SK-MEL-5 (cell line): ENCODE measurements around the gene ATP8B4. TPM values are rescaled to one million over a fixed set of nuclear protein-coding genes. Genes with fewer than 3 reads are reported as not detected.
"Not testable (repeated sequence)": the region's sequence is repeated elsewhere in the genome, so short reads cannot be mapped to it uniquely, and the experiment has no call there.

Source experiments
- DNase-seq: peaks from one replicate; pipeline ENCODE4 v3.0.0-alpha.2; 2016; ENCODE audit warnings: low read depth, low spot score
- in situ Hi-C: cut with HindIII; loops from 2 replicates; pipeline ENCODE4 v1.10.0; 2016; ENCODE audit warnings: low sequenced_read_pairs, high pct_unique_total_duplicates, low pct_unique_long_range_greater_than_20kb
- polyA plus RNA-seq, 2 experiments: library from polyadenylated mRNA; depleted of rRNA; stranded (reverse); fragments of >200 nt; gene quantifications; 2 replicates each; pipeline ENCODE4 v1.2.3, GENCODE V29; 2015
- total RNA-seq: library from RNA; depleted of rRNA; stranded (reverse); fragments of >200 nt; shearing (Covaris generic); gene quantifications from 2 replicates; pipeline ENCODE4 v1.2.3, GENCODE V29; 2014; rRNA removed

ATP8B4 gene, protein sequence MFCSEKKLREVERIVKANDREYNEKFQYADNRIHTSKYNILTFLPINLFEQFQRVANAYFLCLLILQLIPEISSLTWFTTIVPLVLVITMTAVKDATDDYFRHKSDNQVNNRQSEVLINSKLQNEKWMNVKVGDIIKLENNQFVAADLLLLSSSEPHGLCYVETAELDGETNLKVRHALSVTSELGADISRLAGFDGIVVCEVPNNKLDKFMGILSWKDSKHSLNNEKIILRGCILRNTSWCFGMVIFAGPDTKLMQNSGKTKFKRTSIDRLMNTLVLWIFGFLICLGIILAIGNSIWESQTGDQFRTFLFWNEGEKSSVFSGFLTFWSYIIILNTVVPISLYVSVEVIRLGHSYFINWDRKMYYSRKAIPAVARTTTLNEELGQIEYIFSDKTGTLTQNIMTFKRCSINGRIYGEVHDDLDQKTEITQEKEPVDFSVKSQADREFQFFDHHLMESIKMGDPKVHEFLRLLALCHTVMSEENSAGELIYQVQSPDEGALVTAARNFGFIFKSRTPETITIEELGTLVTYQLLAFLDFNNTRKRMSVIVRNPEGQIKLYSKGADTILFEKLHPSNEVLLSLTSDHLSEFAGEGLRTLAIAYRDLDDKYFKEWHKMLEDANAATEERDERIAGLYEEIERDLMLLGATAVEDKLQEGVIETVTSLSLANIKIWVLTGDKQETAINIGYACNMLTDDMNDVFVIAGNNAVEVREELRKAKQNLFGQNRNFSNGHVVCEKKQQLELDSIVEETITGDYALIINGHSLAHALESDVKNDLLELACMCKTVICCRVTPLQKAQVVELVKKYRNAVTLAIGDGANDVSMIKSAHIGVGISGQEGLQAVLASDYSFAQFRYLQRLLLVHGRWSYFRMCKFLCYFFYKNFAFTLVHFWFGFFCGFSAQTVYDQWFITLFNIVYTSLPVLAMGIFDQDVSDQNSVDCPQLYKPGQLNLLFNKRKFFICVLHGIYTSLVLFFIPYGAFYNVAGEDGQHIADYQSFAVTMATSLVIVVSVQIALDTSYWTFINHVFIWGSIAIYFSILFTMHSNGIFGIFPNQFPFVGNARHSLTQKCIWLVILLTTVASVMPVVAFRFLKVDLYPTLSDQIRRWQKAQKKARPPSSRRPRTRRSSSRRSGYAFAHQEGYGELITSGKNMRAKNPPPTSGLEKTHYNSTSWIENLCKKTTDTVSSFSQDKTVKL
- 1.2 and 2.0 TPM in 2 replicates for total RNA-seq
- 0.12 and 0.27 TPM in 2 replicates for polyA plus RNA-seq (2015; cell fraction: cytosol; rRNA removed)
- 0.61 and 3.7 TPM in 2 replicates for polyA plus RNA-seq (2015; cell fraction: nucleus; rRNA removed)

DNA sequence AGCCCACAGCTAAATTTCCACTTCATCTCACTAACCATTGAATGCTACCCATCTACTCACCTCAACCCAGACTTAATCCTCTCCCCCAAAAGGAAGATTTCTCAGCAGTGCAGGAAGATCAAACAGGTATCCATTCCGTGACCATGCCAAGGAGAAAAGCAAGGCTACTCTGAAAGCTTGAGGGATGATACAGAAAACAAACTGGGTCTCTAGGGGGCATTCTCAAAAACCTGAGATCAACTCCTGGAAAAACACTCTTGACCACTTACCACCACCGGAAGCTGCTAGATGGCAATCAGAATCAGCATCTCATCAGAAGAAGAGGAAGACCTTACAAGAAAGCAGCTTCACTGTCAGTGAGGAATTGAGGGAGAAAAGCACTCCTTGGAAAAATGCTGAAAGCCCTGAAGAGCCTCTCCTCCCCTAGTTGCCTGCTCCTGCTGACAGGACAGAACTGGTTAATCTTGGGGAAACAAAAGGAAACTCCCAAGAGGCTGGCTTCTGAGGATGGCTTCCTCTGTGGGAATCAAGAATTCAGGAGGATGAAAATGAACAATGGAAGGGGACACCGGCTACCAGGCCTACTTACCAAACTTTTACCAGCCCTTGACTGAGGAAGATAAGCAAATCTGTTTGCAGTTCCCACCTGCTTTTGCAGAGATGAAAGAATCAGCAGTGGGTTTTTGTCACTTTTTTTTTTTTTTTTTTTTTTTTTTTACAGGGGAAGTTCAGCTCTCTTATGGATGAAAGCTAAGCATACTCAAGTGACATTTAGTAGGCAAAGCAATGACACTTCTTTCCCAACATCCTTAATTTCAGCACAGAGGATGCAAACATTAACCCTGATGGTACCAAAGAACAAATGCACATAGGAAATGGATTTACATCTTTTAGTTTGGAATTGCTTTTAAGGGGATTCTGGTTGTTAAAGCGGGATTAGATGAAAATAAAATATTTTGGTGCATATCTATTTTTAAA is at the start of gene ATP8B4:
Gene ATP8B4 (minus strand): TSS at position 171 of the 978 bp plus-strand sequence. CDS start 12,267 bp downstream, outside the sequence.
- in situ Hi-C loops: no loop called here
- DNase-seq: no peak

DNA sequence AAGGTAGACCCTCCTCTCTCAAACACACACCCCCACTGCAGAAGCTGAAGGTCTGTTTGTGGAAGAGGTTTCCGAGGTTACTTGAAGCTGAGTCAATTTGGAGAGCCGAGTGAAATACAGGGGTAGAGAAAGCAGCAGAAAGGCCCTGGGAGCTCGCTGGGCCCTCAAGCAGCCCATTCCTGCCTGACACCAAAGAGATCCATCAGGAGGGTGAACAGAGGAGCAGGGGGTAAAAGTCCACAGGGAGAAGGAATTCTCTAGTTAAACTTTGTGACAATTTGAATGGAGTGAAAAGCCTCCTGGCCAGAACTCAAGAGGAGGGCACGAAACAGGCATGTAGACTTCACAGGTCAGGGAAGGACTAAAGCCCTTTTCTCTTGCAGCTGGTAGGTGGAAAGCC is 49.3 kb upstream of the ATP8B4 start:
- in situ Hi-C loops: no loop called here
- DNase-seq: no peak

- DNase-seq: no peak
- in situ Hi-C loops: no loop called here
Observed at GRCh38 chr15:50167110-50167509, 48.1 kb upstream of the ATP8B4 start.

- no peak for DNase-seq
- in situ Hi-C loops: no loop called here
Observed at GRCh38 chr15:50166216-50166615, 47.2 kb upstream of the ATP8B4 start.

DNA sequence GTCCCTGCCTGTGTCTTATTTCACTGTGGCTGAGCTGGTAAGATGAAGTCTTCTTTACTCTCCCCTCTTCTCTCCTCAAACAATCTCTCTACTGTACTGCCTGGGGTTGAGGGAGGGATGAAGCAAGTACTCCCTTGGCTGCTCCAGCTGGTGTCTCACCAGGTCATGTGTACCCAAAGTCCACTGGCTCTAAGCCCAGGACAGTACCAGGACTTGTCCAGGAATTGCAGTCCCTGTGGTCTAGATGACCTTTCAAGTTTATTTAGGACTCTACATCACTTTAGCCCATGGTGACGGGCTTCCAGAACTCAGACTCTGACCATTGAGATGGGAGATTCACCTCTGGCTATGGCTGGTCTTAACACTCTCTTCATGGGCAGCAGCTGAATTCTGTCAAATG is 45.4 kb upstream of the ATP8B4 start:
- no peak for DNase-seq
- in situ Hi-C loops: no loop called here

DNA sequence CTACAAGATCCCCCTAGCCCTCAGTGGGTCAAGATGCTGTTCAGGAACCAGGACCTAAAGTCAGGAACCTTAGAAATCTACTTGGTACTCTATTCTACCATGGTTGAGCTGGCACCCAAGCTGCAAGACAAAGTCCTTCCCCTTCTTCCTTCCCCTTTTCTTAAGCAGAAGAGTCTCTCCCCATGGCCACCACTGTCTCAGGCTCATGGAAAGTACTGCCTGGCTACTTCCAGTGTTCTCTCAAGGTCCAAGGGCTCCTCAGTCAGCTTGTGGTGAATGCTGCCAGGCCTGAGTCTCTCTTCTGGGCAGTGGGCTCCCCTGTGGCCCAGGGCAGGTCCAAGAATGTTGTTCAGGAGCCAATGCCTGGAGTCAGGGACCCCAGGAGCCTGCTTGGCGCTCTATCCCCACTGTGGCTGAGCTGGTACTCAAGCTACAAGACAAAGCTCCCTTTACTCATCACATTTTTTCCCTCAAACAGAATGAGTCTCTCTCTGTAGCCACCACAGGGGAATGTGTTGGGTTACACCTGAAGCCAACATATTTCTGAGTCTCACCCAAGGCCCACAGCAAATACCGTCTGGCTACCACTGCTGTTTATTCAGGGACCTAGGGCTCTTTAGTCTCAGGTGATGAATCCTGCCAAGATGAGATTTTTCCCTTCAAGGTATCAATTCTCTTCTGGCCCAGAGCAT is 44.8 kb upstream of the ATP8B4 start:
- in situ Hi-C loops: no loop called here
- DNase-seq: no peak

- in situ Hi-C loops: no loop called here
- DNase-seq: no peak
Observed at GRCh38 chr15:50162969-50163718, 44.1 kb upstream of the ATP8B4 start.

- in situ Hi-C loops: not testable (repeated sequence)
Observed at GRCh38 chr15:50158236-50158635, 39.2 kb upstream of the ATP8B4 start.

DNA sequence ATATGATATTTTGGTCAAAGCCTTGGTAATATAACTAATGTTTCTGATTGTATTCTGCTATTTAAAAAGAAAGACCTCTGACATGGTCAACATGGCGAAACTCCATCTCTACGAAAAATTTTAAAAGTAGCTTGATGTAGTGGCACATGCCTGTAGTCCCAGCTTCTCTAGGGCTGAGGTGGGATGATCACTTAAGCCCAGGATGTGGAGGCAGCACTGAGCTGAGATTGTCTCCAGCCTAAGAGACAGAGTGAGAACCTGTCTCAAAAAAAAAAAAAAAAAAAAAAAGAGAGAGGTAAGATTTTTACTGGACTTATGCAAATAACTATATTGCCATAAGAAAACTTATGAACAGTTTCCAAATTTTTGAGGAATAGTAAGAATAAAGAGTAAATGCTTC is 32.4 kb upstream of the ATP8B4 start:
- in situ Hi-C loops: no loop called here
- no peak for DNase-seq

More at GRCh38 chr15:50158236-50158635, 39.2 kb upstream of the ATP8B4 start:
- not testable (repeated sequence) for DNase-seq

DNA sequence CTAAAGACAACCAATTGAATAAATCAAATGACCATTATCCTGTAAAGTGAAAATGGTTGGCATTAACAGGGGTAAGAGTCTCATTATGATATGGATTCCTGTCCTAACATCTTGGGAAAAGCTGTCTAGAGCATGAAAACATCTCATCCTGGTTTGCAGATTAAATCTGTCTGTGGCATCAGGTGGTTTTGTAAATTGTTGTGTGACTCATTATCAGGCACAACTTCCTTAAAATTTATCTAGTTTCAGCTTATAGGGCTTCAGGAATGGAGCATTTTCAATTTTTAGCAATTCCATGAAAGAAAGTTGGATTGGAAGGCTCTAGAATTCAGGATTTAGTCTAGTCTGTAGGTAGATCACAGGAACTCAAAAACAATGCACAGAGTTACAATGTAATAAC is 31.8 kb upstream of the ATP8B4 start:
- in situ Hi-C loops: no loop called here
- DNase-seq: no peak

DNA sequence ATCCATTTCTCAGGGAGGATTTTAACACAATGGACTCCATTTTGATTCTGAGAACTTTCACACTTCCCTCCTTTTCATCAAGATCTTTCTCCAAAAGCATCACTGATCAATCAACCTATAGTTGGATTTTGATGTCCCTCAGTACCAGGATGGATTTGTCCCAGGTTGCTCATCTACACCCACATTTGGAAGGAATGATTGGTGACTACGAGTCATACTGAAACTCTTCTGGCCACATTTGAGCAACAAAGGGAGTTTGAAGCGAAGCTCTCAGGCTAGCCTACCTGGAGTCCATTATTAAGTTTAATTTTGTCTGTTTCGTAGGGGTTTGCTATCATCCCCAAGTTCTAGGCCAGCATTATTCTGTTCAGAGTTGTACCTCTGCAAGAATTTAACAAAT is 31.3 kb upstream of the ATP8B4 start:
- in situ Hi-C loops: no loop called here
- no peak for DNase-seq

- no peak for DNase-seq
- in situ Hi-C loops: no loop called here
Observed at GRCh38 chr15:50149090-50149489, 30.1 kb upstream of the ATP8B4 start.

DNA sequence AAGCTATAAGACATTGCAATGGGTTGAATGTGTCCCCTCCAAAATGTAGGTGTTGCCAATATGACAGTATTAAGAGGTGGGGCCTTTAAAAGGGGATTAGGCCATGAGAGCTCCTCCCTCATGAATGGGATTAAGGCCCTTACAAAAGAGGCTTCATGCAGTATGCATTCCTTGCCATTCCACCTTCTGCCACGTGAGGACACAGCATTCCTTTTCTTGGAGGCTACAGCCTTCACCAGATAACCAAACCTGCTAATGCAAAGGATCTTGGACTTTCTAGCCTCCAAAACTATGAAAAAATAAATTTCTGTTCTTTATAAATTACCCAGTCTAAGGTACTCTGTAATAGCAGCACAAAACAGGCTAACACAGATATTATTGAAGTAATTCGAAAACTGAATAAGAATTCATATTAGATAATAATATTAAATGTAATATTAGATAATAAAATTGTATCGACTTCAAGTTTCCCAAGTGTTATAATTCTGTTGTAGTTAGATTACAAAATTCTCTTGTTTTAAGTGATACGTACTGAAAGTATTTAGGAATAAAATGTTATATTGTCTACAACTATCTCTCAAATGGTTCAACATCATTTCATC is 29.4 kb upstream of the ATP8B4 start:
- DNase-seq: peak; percentile 90
- in situ Hi-C loops: no loop called here

GRCh38 chr15:50146632-50147031 is 27.6 kb upstream of the ATP8B4 start:
- DNase-seq: no peak

GRCh38 chr15:50145451-50145872 is 26.4 kb upstream of the ATP8B4 start:
- peak; percentile 88 for DNase-seq
- in situ Hi-C loops: no loop called here

More at GRCh38 chr15:50146632-50147031, 27.6 kb upstream of the ATP8B4 start:
- in situ Hi-C loops: no loop called here
